SW 1271 (cell line): Measurements from ENCODE around the gene HES1.
"Not testable (repeated sequence)": the region's sequence is repeated elsewhere in the genome, so short reads cannot be mapped to it uniquely, and the experiment has no call there.

Source experiments
- DNase-seq, 2 experiments: peaks; one replicate each; lab custom pipeline; 2025; lab: John Stamatoyannopoulos, UW

Gene HES1

GRCh38 chr3:194141415-194142155, 5.6 kb downstream of the HES1 start:
- DNase-seq, result peak; percentile 58 to 82

- DNase-seq, result no peak
Measured at GRCh38 chr3:194142156-194142910, 6.4 kb downstream of the HES1 start.

- no peak for DNase-seq
Measured at GRCh38 chr3:194145702-194146101, 9.8 kb downstream of the HES1 start.

DNA sequence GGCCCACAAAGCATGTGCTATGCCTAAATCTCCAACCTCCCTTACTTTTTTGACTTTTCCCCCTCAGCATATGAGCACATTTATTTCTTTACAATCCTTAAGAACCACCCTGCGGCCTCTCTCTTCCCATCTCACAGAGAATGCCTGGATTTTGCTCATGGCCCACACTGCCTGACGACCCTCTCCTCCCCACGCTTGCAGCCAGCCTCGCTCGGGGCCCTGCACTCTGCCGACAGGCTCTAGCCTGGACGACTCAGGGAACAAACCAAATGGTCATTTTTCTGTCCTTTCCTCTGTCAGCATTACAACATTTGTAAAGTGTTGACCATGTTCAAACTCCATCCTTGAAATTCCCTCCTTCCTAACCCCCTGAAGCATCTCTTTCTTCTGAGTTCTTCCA, 11.7 kb downstream of the HES1 start:
- no peak for DNase-seq

- DNase-seq, result no peak
Measured at GRCh38 chr3:194148383-194148782, 12.4 kb downstream of the HES1 start.

DNA sequence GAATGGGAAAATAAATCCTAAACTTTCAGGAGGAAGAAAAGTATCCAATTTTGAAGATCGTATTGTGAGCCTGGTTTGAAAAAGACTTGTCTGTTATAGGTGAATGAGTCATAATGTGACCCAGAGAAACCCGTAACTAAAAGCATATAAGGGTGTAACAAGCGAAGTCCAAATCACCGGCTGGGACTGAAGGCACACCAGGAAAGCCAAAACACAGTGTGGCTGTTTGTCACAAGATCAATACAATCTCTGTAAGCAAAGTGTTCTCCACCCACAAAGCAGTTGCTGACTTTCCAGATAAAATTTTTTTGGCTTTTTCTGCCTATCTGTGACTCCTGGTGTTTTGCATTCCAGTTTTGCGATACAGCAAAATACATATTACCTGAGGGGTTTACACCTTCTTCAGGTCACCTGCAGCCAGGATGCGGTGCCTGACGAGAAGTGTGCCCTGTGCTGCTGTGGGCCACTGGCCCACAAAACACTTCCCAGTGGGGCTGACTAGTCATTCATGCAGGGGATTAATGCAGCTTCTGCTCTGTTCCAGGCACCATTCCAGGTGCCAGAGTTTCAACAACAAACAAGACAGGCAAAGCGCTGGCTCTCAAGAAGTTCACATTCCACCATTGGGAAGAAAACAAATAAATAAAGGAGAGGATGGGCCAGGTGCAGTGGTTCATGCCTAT, 14.4 kb downstream of the HES1 start:
- no peak for DNase-seq

- DNase-seq, result not testable (repeated sequence)
Measured at GRCh38 chr3:194150935-194151302, 15.0 kb downstream of the HES1 start.

GRCh38 chr3:194154346-194154745, 18.4 kb downstream of the HES1 start:
- DNase-seq, result no peak

- no peak for DNase-seq
Measured at GRCh38 chr3:194156095-194156494, 20.1 kb downstream of the HES1 start.

DNA sequence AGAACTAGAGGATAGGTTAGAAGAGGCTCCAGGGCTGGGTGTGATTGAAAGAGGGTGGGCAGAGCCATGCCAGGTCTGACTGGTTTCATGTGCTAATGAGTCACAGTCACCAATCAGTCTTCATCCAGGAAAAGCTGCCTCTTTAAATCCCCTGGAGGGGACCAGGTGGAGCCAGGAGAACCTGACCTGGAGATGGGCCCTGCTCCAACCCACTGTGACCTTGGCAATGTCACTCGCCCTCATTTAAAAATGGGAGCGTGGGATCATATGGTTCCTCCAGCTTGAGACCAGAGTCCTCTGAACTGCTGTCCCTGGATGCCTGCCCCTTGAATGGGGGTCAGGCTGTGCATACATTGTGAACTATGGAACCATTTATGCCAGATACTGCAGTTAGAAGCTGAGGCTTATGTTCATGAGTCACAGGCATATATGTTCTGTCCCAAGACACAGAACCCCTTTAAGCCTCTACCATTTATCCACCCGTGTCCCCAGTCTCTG, 23.0 kb downstream of the HES1 start:
- DNase-seq, result no peak

DNA sequence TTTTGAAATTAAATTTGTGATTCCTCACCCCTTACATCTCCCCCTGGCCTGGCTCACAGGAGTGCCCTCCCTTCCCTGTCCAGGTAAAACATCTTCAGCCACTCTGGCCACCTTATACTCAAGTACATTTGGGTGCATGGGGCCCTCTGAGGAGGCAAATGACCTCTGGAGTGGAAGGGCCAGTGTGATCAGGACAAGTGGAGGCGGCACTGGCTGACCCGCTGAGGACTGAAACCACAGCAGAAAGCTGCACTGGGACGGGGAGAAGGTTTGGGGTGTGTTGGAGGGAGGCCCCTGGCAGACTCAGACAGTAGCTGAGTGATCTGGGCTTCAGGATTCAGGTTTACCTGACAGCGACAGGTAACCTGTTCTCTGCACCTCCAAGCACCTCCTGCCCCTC, 24.2 kb downstream of the HES1 start:
- no peak for DNase-seq

GRCh38 chr3:194161131-194162045, 25.4 kb downstream of the HES1 start:
- no peak for DNase-seq

- DNase-seq, result no peak
Measured at GRCh38 chr3:194162070-194162678, 26.2 kb downstream of the HES1 start.

- no peak for DNase-seq
Measured at GRCh38 chr3:194162817-194163584, 27.1 kb downstream of the HES1 start.

DNA sequence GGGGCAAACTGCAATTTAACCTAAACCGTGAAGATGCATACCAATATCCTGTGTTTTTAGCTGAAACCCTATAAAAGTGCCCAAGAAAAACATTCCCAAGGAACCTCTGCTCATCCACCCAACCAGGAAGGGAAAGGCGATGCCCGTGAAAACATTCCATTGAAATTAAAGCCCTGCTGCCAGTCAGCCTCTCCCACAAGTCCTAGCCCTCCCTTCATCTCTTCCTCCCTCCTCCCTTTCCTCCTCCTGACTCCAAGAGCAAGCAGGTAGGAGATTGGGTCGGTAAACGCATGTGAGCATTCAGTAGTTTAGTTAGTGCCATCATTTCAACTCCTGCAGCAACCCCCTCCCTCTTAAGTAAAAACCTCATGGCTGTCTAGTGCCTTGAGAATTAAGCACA, 27.7 kb downstream of the HES1 start:
- DNase-seq, result no peak

- DNase-seq, result no peak
Measured at GRCh38 chr3:194164861-194165260, 28.9 kb downstream of the HES1 start.

DNA sequence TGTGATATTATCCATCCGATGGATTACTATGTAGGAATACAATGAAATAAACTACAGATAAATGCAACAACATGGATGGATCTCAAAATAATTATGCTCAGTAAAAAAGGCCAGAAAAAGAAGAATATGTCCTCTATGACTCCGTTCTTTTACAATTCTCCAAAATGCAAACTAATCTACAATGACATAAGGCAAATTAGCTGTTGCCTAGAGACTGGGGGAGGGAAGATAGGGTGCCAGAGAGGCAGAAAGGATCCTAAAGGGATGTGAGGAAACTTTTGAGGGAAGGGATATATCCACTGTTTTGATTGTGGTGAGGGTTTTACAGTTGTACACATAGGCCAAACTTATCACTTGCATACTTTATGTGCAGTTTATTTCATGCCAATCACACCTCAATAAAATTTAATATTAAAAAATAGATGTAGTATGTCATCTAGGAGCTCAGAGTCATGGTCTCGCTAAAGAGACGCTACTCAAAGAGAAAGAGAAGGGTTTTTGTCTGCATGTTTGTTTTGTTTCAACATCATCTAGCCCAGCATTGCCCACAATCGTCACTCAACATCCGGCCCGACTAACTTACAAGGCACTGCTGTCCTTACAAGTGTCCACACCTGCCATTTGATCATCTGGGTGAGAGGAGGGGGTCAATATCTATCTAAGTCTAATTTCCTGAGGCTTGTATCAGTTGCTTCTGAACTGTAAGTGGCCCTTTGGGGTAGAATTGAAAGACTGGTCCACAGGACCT, 29.5 kb downstream of the HES1 start:
- no peak for DNase-seq

DNA sequence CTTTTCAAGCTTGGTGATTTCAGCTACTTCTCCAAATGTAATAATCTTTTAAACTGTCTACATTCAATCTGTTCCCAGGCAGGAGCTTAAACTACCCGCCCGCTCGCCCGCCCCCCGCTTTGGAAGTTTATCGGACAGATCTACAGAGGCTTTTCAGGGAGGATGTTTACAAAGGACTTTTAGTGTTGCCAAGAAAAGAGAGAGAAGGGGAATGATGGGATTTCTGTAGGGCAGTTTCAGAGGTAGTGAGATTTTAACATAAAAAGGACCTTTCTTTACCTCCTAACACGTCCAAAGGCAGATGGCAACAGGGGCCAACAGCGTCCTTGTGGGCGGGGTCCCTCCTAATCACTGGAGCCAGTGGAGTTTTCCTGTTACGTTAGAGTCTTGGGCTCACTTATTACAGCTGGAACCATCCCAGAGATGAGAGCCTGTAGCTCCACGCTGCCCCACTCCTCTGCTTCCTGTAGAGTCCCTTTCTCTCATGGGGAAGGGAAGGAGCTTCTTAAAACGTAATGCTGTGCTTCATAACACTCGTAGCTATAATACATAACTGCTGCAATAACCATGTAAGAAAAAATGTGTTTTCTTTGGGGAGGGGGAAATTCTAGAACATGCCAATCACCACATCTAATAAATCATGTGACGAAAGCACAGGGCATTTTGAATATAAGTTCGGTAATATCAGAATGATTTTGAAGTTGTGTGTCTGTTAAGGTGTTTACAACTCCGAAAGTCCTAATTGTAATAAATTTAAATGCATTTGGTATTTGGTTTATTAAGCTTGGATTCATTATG, 30.9 kb downstream of the HES1 start:
- no peak for DNase-seq
